ENCODE results near the gene LEP. TPM values are rescaled to one million over a fixed set of nuclear protein-coding genes. Genes with fewer than 3 reads are reported as not detected.

The LEP gene
- polyA plus RNA-seq, 1 of the 3 experiments (the other 2 are of a cell fraction) = not detected

- Histone ChIP-seq H4K20me1 (ENCODE audit: insufficient read depth) (no peaks in the 10 kb centered on the region), H3K9me3 (no peaks in the 10 kb centered on the region), H3F3A (replicated peaks; ENCODE audit: insufficient read depth) (no peaks in the 10 kb centered on the region), H3K4me2 (no peak overlapping the region), H3K9ac (no peak overlapping the region), H3K9me2 (no peaks in the 10 kb centered on the region), H2AFZ (ENCODE audit: low read depth) (no peak overlapping the region), H3K4me1 (ENCODE audit: control insufficient read depth in 1 of 2, insufficient read depth in 2 of 2, low read depth in 1 of 2, low read length in 1 of 2) (peaks cover 0 to 8% of the 10 kb centered on the region in 2 experiments; a peak in 1 of 4 replicates), H3K4me3 (ENCODE audit: low read depth in 2 of 2, low read length in 1 of 2) (no peak overlapping the region; a peak in 1 of 4 replicates), H3K79me2 (ENCODE audit: insufficient read depth) (no peaks in the 10 kb centered on the region), H3K27ac (ENCODE audit: low read depth in 2 of 2, low read length in 1 of 2) (no peak overlapping the region), H3K36me3 (replicated peaks in 1 of 2; ENCODE audit: control insufficient read depth in 1 of 2, insufficient read depth in 2 of 2, low read length in 1 of 2) (no peaks in the 10 kb centered on the region), H3K27me3 (ENCODE audit: insufficient read depth) (peaks cover 25% of the 10 kb centered on the region)
- 82% methylated on average over 17 of the region's 17 CpGs for WGBS (ENCODE audit: low lambda C conversion rate)
- ChIA-PET CTCF (interaction anchor here (2.1 to 4.8 kb wide), 3 partner anchors 7 to 494 kb away, joined by 16 to 64 read pairs (median 17); no protein-coding TSS in a partner anchor), POLR2A (no interaction called here)
- DNase-seq = peak; percentile 42
- TF ChIP-seq FOXJ3 (CRISPR knock-in tag; IDR thresholded peaks at IDR 0.05) (no peak), MEF2A (IDR thresholded peaks at IDR 0.05; ENCODE audit: borderline replicate concordance, low read depth) (no peak), TAF1 (IDR thresholded peaks at IDR 0.05; ENCODE audit: borderline replicate concordance, low read depth, low read length) (no peak), FOSL2 (IDR thresholded peaks at IDR 0.05; ENCODE audit: borderline replicate concordance, low read depth) (no peak), CHD2 (IDR thresholded peaks at IDR 0.05; ENCODE audit: low read length, partially characterized antibody) (no peak), YY1 (IDR thresholded peaks at IDR 0.05; ENCODE audit: low read depth) (no peak), JUND (IDR thresholded peaks at IDR 0.05) (no peak), EZH2phosphoT487 (IDR thresholded peaks at IDR 0.05; ENCODE audit: borderline replicate concordance, low read depth) (no peak)
Measured at GRCh38 chr7:128201690-128202085, 39.4 kb upstream of the LEP start.

- POLR2A ChIA-PET = no interaction called here
- Histone ChIP-seq H3K9me2 (no peaks in the 10 kb centered on the region), H3K9me3 (no peaks in the 10 kb centered on the region), H3K79me2 (ENCODE audit: insufficient read depth) (no peaks in the 10 kb centered on the region), H3K36me3 (replicated peaks in 1 of 2; ENCODE audit: control insufficient read depth in 1 of 2, insufficient read depth in 2 of 2, low read length in 1 of 2) (no peaks in the 10 kb centered on the region), H3K4me1 (ENCODE audit: control insufficient read depth in 1 of 2, insufficient read depth in 2 of 2, low read depth in 1 of 2, low read length in 1 of 2) (peaks cover 0 to 8% of the 10 kb centered on the region in 2 experiments; a peak in 1 of 4 replicates), H3K4me2 (no peak overlapping the region), H4K20me1 (ENCODE audit: insufficient read depth) (no peaks in the 10 kb centered on the region), H3K4me3 (ENCODE audit: low read depth in 2 of 2, low read length in 1 of 2) (no peak overlapping the region), H3K27ac (ENCODE audit: low read depth in 2 of 2, low read length in 1 of 2) (no peak overlapping the region), H2AFZ (ENCODE audit: low read depth) (no peak overlapping the region), H3F3A (replicated peaks; ENCODE audit: insufficient read depth) (no peaks in the 10 kb centered on the region), H3K27me3 (ENCODE audit: insufficient read depth) (peaks cover 25% of the 10 kb centered on the region), H3K9ac (no peak overlapping the region)
- CTCF ChIA-PET = interaction anchor here (0.6 to 9.2 kb wide), 8 partner anchors 10 to 498 kb away, joined by 3 to 175 read pairs (median 8); no protein-coding TSS in a partner anchor
- peak; percentile 27 for DNase-seq
- no peak for TF ChIP-seq IRF3 (IDR thresholded peaks at IDR 0.05; ENCODE audit: low read depth, low read length)
- no peak for TF ChIP-seq USF2 (IDR thresholded peaks at IDR 0.05; ENCODE audit: borderline replicate concordance, low read depth, low read length)
- no peak for TF ChIP-seq RXRA (IDR thresholded peaks at IDR 0.05; ENCODE audit: borderline replicate concordance, low read depth)
- TF ChIP-seq TAF1 (IDR thresholded peaks at IDR 0.05; ENCODE audit: borderline replicate concordance, low read depth, low read length) = no peak
- no peak for TF ChIP-seq MAX (IDR thresholded peaks at IDR 0.05; ENCODE audit: low read depth)
- no peak for TF ChIP-seq FOSL2 (IDR thresholded peaks at IDR 0.05; ENCODE audit: borderline replicate concordance, low read depth)
- TF ChIP-seq EP300 (IDR thresholded peaks at IDR 0.05; ENCODE audit: borderline replicate concordance in 1 of 2, low read depth in 1 of 2, low read length in 1 of 2) = no peak
- no peak for TF ChIP-seq USF1 (IDR thresholded peaks at IDR 0.05; ENCODE audit: borderline replicate concordance, low read depth)
- no peak for TF ChIP-seq NFIC (IDR thresholded peaks at IDR 0.05; ENCODE audit: borderline replicate concordance)
- TF ChIP-seq EZH2phosphoT487 (IDR thresholded peaks at IDR 0.05; ENCODE audit: borderline replicate concordance, low read depth) = no peak
- WGBS (ENCODE audit: low lambda C conversion rate) = 75% methylated on average over 10 of the region's 10 CpGs
Measured at GRCh38 chr7:128202287-128202957, 38.7 kb upstream of the LEP start.

Data from SK-N-SH (cell line).